GM21717 (cell line): ENCODE measurements around the gene CNTNAP2.

ENCODE experiments used
- ATAC-seq: cut with Tn5 transposase; IDR thresholded peaks from one replicate; pipeline ENCODE4 v1.9.1; 2021; ENCODE audit warnings: mild to moderate bottlenecking, moderate library complexity; ENCODE audit not compliant: unreplicated experiment

Gene CNTNAP2

DNA sequence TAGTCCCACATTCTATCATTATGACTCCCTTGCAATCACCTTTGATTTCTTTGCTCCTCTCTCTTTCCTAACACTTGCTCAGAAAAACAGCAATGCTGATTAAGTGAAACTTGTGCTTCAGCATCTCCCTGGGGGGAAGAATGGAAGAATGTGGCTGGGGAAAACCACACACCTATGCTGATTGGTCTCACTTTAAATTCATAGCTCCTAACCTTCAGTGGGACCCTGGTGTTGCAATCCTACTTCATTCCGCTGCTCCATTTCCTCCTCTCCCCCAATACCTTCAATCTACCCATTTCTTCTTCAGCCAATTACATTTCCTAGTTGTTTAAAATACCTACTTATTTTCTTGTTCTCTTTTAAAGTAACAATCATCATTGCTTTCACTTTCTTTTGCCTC, 1307.3 kb downstream of the CNTNAP2 start:
- no peak for ATAC-seq

DNA sequence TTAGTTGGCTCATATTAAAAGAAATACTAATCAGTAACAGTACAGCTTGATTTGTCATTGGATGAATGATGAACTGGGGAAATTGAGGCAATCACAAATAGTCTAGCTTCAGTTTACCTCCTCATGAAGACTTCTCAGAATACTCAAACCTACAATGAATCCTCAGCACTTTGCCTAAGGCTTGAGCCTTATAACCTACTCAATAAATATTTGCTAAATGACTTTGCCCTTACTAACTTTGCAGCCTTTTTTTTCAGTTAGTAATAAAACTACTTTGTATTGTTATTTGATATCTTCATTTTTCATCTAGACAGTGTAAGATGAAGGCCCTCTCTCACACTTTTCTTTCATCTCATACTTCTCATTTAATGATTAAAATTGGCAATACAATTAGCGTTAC, 1311.5 kb downstream of the CNTNAP2 start:
- ATAC-seq = no peak

DNA sequence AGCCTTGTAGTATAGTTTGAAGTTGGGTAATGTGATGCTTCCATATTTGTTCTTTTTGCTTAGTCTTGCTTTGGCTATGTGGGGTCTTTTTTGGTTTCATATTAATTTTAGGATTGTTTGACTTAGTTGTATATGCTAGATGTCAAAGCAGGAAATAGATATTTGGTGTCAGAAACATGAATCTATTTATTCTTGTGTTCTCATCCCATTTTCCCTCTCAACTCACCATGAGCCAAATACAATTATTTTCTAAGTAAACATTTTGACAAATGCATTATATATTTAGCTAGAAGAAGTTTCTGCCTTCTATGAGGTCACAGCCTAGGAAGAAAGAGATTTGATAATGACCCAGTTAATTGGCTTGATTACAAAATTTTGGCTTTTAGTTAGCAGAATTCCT, 1313.4 kb downstream of the CNTNAP2 start:
- ATAC-seq = no peak

DNA sequence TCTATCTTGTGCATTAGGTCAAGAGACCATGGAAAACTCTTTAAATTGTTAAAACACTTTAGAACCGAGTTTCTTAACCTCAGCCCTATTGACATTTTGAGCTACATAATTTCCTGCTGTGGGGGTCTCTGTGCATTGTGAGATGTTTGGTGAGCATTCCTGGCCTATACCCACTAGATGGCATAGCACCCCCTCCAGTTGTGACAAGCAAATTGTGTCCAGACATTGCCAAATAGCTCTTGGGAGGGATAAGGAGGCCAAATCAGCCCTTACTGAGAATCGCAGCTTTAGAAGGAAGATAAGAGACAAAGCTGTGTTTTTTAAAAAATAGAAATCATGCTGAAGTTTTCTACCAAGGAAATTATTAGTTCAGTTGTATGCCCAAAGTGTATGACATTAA, 1315.5 kb downstream of the CNTNAP2 start:
- ATAC-seq = no peak

DNA sequence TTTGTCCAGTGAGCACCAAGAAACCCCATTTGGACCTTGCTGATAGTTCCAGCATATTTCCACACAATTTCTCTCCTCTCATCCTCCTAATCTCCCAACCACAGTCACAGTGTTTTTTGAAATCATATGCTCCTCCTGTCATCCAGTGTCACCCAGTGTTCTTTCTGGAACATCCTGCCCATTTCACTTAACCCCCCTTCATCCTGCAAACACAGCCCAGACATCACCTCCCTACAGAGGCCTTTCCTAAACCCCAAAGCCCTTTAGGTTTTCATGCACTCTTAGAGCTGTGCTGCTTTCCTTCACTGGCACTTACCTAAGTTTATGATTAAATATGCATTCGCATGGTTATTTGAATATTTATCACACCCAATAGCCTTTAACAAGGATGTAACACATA, 1316.0 kb downstream of the CNTNAP2 start:
- ATAC-seq = no peak

DNA sequence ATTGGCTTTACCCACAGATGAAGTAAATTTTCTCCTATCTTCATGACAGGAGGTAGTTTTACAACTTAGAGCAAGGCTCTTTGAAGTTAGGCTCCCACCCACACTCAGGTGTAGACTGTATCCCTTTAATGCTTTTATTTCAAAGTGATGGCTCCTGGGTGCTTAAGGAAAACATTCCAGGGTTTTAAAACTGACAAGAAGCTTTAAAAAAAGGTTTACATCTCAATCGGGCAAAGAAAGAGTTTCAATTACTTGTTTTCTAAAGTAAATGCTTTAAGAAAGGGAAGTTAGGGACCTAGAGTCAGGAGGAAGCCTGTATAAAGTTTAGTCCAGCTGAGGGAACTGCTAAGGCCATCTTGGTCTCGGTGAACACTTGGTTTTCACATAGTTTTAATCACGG, 1320.1 kb downstream of the CNTNAP2 start:
- ATAC-seq = no peak

DNA sequence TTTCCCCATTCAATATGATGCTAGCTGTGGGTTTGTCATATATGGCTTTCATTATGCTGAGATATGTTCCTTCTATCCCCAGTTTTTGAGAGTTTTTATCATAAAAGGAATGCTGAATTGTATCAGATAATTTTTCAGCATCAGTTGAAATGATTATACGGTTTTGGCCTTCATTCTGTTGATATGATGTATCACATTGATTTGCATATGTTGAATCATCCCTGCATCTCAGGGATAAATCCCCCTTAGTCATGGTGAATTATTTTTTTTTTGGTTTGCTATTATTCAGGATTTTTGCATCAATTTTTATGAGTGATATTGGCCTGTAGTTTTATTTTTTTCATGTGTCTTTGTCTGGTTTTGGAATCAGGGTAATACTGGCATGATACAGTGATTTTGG, 1321.6 kb downstream of the CNTNAP2 start:
- ATAC-seq = no peak

DNA sequence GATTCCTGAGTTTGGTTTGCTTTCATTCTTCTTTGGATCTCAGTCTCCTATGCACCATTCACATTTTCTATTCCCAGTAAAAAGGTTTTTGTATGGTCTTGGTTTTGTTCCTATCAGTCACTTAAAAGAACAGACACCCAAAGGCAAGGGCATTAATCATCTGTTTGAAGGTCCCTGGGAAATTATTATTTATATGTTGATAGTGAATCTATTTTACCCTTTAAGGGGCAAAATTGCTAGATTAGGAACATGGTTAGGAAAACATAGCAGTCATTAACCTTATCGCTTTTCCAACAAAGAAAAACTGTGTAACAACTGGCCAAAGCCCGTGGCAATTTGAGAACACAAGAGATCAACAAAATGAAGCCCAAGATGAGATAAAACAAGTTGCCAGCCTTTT, 1327.3 kb downstream of the CNTNAP2 start:
- no peak for ATAC-seq

DNA sequence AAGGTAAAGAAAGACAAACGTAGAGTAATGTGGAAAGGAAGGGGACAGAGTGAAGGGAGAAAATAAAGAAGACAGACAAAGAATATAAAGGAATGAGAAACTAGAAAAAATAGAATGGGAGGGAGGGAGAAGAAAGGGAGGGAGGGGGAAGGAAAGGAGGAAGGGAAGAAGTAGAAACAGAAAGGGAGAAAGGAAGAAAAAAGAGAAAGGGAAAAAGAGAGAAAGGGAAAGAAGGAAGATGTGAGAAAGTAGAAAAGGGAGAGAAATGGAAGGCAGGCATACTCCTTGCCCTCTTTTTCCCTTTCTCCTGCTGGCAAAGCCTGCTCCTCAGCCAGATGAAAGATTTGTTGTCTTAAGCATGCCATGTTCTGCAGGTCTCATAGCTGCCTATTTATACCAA, 1336.2 kb downstream of the CNTNAP2 start:
- no peak for ATAC-seq

DNA sequence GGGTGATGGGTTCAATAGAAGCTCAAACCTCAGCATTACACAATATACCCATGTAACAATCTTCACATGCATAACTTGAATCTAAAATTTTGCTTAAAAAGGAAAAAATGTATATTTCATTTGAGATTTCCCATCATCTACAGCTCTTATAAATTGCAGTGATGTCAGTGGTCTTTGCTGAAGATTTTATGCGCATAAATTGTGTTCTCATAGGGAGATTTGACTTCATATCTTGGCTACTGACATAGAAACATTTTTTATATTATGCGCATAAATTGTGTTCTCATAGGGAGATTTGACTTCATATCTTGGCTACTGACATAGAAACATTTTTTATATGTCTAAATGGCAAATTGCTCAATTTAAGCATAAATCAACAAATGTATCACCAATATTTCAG, 1348.6 kb downstream of the CNTNAP2 start:
- no peak for ATAC-seq

DNA sequence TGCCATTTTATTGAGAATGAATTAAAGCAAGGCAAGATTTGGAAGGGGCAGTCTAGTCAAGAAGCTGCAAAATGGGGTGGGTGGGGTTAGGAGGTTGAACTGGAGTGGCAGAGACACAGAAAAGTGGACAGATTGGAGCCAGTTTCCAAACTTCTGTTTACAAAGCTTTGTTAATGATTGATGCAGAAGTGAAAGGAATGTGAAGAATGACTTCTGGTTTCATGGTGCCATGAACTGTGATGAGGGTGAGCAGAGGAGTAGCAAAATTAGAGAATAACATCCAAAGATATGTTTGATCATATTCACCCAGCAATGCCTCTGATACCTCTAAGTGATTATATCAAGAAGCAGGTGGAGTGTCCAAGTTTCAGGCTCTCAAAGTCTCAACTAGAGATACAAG, 1356.0 kb downstream of the CNTNAP2 start:
- ATAC-seq = no peak

DNA sequence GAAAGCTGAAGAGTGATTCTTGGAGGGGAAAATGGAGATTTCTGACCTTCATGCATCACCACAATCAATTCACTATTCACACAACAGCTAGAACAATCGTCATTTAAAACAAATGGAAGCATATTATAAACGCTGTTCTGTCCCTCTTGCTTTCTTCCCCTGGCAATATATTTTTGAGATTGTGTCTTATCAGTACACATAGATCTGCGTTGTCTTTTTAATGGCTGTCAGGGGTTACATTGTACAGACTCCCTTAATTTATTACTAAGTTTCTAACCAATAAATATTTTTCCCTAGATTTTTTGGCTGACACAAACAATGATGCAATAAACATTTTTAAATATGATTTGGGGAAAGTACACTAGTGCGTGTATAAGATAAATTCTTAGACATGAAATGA, 1358.3 kb downstream of the CNTNAP2 start:
- ATAC-seq = no peak

DNA sequence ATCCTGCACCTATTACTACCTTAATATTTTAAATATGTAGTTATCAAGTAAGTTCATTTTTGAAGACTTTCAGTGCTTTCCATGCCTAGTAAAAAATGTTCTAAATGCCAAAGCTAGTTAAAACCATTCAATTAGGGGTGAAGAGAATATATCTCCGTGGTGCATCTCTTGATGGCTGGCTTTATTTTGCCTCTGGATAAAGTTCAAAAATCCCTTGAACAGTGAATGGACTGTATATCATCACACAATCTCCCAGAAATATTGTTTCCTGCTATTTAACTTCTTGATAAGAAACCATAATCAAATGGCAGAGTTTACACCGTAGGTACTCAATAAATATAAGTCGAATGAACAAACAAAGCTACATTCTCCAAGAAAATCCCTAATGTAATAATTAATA, 1360.9 kb downstream of the CNTNAP2 start:
- ATAC-seq = no peak

DNA sequence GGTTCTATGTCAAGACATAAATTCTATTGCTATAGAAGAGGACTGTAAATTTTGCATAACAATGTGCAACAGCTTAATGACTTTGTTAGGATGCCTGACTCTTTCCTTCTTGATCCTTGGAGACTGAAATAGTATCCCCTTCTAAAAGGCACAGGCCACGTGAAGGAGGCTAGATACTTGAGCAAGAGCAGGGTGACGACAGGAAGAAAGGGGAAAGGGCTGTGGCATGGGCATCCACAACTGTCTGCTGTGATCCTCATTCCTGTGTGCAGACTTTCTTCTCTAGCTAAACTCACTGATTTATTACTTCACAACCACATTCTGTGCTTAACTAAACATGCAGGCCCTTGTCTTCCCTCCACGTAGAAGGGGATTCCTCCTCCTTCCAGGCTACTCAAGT, 1362.2 kb downstream of the CNTNAP2 start:
- ATAC-seq = no peak

DNA sequence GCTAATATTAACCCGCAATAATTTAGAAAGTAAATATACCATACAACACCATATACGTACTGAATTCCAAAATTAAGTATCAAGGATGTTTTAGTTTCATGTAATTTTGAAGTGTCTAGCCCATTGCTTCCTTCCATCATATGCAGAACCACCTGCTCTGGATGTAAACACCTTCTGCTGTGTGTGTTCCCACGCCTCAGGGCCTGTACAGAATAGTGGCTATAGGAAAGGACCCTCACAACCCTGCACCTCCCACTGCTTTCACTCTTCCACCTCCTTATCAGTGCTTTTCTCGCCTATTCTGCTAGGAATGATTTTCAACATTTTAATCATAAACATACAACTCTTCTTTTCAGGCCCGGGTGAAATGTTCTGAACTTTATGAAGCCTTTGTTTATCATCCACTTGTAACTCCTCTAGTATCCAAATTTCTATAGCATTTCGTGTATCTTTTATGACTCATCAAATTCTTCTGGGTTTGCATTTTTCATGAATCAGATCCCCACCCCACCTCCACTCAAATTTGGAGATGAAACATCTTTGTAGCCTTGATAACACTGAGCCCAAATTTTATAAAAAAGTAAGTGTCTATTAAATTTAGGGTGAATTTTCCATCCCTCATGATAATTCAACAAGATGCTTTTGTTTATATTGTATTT, 1367.2 kb downstream of the CNTNAP2 start:
- ATAC-seq = no peak

DNA sequence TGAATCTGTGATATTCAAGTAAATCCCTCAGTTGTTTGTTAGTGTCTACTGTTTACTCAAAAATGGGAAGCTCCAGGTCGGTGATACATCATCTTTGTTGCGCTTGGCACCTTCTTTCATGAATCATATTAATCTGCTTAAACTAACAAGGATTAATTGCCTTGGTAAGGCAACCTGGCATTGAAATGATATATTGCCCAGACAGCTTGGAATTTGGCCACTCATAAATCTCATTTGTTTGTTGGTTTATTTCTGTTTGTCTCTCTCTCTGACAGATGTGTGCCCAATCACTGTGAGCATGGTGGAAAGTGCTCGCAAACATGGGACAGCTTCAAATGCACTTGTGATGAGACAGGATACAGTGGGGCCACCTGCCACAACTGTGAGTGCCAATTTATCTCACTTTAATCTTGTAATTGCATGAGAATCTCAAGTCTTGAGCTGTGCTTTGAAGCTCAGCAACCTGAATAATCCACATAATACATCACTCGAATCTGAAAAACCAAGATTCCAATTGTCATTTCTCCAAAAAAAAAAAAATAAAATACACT, 1369.1 kb downstream of the CNTNAP2 start:
- no peak for ATAC-seq

DNA sequence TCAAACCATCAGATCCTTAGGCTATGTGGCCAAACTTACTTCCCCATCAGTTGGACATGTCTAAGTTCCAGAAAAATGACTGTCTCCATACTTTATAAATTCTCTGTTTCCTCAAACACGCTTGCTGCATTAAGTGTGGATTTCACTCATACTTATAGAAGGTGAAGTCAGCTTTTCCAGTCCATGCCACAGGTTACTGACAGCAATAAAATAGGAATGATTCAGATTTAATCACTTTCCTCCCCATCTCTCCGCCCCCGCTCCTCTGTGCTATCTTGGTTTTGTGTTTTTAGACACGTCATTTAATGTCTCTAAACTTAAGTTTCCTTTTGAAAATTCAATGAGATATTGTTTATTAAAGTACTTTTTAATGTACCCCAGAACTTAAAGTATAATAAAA, 1376.0 kb downstream of the CNTNAP2 start:
- no peak for ATAC-seq

DNA sequence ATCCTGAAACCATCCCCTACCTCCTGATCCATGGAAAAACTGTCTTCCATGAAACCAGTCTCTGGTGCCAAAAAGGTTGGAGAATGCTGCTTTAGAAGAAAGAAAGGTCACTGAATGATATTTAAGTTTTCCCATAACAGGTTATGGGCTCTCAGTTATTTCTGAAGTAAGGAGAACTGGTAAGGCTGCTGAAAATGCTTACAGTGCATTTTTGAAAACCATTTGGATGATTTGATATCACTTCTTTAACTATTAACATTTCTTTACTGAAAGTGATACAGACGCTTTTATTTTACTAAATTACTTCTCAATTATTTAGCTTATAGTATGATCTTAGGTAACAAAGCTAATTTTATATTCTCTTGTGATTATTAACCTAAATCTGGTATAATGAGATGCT, 1379.6 kb downstream of the CNTNAP2 start:
- ATAC-seq = no peak

DNA sequence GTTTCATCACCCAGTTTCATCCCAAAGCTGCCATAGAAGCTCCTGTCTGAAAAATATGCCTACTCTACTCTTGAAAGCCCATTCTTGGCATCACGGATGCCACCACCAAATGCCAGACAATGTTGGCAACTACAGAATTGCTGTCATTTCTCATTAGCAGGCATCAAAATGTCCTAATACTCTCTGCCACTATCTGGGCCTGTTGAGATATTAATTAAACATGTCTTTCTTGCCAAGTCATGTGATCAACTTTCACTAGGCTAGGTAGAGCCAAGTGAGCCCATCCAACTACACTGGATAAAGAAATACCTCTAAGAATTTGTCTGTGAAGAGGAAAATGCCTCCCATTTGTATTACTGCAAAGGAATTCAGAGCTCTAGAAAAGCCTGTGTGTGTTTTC, 1380.6 kb downstream of the CNTNAP2 start:
- no peak for ATAC-seq

DNA sequence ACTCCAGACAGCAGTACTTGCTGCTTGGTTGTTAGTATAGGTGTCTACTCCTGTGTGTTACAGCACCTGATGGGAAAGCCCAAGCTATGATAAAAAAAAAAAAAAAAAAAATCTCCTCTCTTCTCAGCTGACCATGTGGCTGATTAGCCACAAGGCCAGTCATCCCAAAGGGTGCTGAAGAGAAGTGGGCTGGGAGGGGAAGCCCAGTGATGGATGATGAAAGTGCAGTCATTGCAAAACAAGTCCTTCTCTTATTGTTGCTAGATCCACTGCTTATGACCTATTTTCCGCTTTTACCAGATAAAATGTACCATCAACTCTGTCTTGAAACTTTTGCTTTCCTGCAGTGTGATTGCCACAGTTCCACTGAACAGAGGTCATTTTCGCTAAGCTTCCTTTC, 1381.5 kb downstream of the CNTNAP2 start:
- no peak for ATAC-seq

DNA sequence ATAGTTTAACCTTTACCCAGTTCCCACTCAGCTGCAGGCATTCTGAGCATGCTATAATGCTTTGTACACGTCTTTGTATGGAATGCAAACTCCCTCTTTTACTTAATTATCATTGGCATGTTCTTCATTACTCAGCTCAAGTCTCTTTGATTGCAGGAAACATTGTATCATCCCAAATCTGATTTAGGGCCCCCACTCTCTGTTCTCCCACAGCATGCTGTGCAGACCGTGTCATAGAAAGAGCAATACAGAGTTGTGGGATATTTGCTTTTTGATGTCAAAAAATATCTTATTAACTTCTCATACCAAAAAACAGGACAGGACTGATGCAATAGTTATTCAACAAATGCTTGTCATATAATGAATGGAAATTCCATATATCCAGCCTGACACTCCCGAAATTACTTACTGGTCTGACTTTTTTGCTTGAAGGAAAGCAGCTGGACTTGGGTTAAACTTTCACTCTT, 1392.5 kb downstream of the CNTNAP2 start:
- no peak for ATAC-seq

DNA sequence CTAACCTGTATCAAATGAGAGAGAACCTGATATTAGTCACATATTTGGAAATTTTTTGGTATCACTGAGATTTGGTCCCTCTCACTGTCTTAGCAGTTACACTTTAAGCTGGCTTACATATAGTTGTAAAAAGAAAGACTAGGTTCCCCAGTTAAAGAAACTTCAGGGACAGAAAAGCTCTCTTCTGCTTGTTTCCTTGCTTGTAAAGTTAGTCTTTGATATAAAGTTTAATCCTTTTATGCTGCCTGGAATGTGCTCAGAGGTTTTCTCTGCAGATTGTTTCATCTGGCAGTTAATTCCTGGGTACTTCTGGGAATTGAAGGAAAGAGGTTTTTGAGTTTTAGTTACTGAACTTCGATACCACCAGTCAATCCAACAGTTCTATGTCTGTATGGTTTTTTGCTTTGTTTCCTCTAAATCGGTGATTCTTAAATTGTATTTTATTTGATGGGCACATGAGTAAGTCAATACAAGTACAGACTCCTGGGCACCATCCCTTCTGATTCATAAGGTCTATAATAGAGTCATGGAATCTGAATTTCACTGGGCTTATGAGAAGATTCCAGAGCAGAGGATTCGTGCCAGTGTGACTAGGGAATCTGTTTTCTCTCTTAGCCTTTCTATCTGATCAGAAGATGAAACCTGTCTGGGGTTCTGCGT, 1393.1 kb downstream of the CNTNAP2 start:
- no peak for ATAC-seq

DNA sequence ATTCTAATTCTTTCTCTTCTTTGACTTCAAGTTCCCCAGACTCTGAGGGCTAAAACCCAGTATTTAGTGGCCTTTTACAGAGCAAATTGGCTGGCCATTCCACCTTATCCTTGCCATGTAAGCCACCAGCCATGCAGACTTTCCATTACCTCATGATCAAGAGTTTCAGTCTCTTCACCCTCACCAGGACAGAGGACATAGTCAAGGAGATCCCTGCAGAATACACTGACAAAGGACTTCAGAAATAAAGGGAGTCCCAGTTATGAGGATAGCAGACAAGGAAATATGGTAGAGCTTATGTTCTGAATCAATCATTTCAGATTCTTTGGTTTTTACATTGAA, 1393.6 kb downstream of the CNTNAP2 start:
- ATAC-seq = no peak
